CD8-positive, alpha-beta memory T cell (primary cell): ENCODE measurements around the gene MYOM1. TPM values are rescaled to one million over a fixed set of nuclear protein-coding genes. Genes with fewer than 3 reads are reported as not detected.
A peak's percentile ranks its signal among the peaks of the same experiment; 100 is the strongest.

Experiments
- CTCF ChIA-PET: fragments of 350-600 bp; sonication (Branson Sonifier 250); formaldehyde crosslinking; loops from one replicate; lab custom pipeline; 2021; ENCODE audit warnings: antibody characterized with exemption; lab: Charles Lee
- POLR2A ChIA-PET: fragments of 350-600 bp; sonication (Branson Sonifier 250); formaldehyde crosslinking; loops from one replicate; lab custom pipeline; 2021; ENCODE audit warnings: antibody characterized with exemption; lab: Charles Lee
- DNase-seq, 5 donors: peaks; one replicate each; pipeline versions ENCODE4 v3.0.0 to v3.0.0-alpha.2; 2020 to 2022; ENCODE audit warnings: mixed read lengths in 1 of 5
- H3K27ac ChIP-seq: one replicate; pipeline ENCODE4 v1.7.0; 2013; ENCODE audit warnings: low read depth, mild to moderate bottlenecking, low read length, moderate library complexity
- H3K27me3 ChIP-seq: 2 replicates; pipeline ENCODE4 v1.7.0; 2013; ENCODE audit warnings: low read length, mild to moderate bottlenecking; ENCODE audit not compliant: insufficient read depth, poor library complexity, severe bottlenecking
- H3K36me3 ChIP-seq: 2 replicates; pipeline ENCODE4 v1.7.0; 2013; ENCODE audit warnings: mild to moderate bottlenecking, low read length, moderate library complexity; ENCODE audit not compliant: insufficient read depth
- H3K4me1 ChIP-seq: 2 replicates; pipeline ENCODE4 v1.7.0; 2013; ENCODE audit warnings: mild to moderate bottlenecking, low read length, moderate library complexity; ENCODE audit not compliant: insufficient read depth
- H3K4me3 ChIP-seq: 2 replicates; pipeline ENCODE4 v1.7.0; 2013; ENCODE audit warnings: mild to moderate bottlenecking, low read length
- H3K9me3 ChIP-seq: 2 replicates; pipeline ENCODE4 v1.7.0; 2013; ENCODE audit warnings: mild to moderate bottlenecking, low read length
- H3K27ac Mint-ChIP-seq, 8 donors: one replicate each; pipeline ENCODE4 v1.8.0; 2020 to 2021; ENCODE audit warnings: mixed read lengths in 8 of 8, mild to moderate bottlenecking in 6 of 8, inconsistent platforms in 3 of 8, moderate library complexity in 3 of 8
- H3K27me3 Mint-ChIP-seq, 2 donors: one replicate each; pipeline ENCODE4 v1.8.0; 2020 to 2021; ENCODE audit warnings: mixed read lengths in 2 of 2, mild to moderate bottlenecking in 1 of 2, moderate library complexity in 1 of 2
- H3K36me3 Mint-ChIP-seq, 3 donors: one replicate each; pipeline ENCODE4 v1.8.0; 2020 to 2021; ENCODE audit warnings: mixed read lengths in 3 of 3, inconsistent platforms in 1 of 3, mild to moderate bottlenecking in 1 of 3
- H3K4me1 Mint-ChIP-seq, 3 donors: one replicate each; pipeline ENCODE4 v1.8.0; 2020 to 2021; ENCODE audit warnings: mixed read lengths in 3 of 3, inconsistent platforms in 1 of 3, mild to moderate bottlenecking in 1 of 3
- H3K4me3 Mint-ChIP-seq, 7 donors: one replicate each; pipeline ENCODE4 v1.8.0; 2020 to 2021; ENCODE audit warnings: mixed read lengths in 7 of 7, mild to moderate bottlenecking in 6 of 7, moderate library complexity in 4 of 7, inconsistent platforms in 2 of 7
- H3K9me3 Mint-ChIP-seq, 5 donors: one replicate each; pipeline ENCODE4 v1.8.0; 2020 to 2022; ENCODE audit warnings: mixed read lengths in 5 of 5, mild to moderate bottlenecking in 3 of 5, moderate library complexity in 2 of 5, inconsistent platforms in 1 of 5
- polyA plus RNA-seq: library from polyadenylated mRNA; unstranded; fragments of 300-500 nt; fragmentation: Illumina TruSeq; gene quantifications from one replicate; pipeline ENCODE4 v1.2.3, GENCODE V29; 2021
- total RNA-seq, 2 experiments: library from RNA; stranded (reverse); gene quantifications; one replicate each; pipeline ENCODE4 v1.2.3, GENCODE V29; 2021

Gene MYOM1
- total and polyA plus RNA-seq, 3 experiments from 2014 or later = 0.84 to 1.2 (median 0.92) TPM

GRCh38 chr18:3115447-3116030 is 104.2 kb downstream of the MYOM1 start:
- H3K4me3 Mint-ChIP-seq = no peak overlapping the region
- no peak for DNase-seq
- H3K27ac ChIP-seq = no peak overlapping the region
- no peaks in the 10 kb centered on the region for H3K9me3 ChIP-seq
- no peak overlapping the region for H3K4me3 ChIP-seq
- CTCF ChIA-PET = interaction anchor here (1.1 kb wide), 1 partner anchor 14 kb away, joined by 3 read pairs; no protein-coding TSS in a partner anchor
- H3K36me3 ChIP-seq = no peaks in the 10 kb centered on the region
- peaks cover 2 to 4% (median 4%) of the 10 kb centered on the region in 3 donors for H3K36me3 Mint-ChIP-seq
- no peaks in the 10 kb centered on the region for H3K27me3 ChIP-seq
- no peaks in the 10 kb centered on the region for H3K4me1 ChIP-seq
- no peaks in the 10 kb centered on the region for H3K27me3 Mint-ChIP-seq
- H3K9me3 Mint-ChIP-seq = no peaks in the 10 kb centered on the region
- H3K27ac Mint-ChIP-seq = peak overlapping the region in 1 of 8 donors; percentile 82
- H3K4me1 Mint-ChIP-seq = no peaks in the 10 kb centered on the region
- POLR2A ChIA-PET = no interaction called here

GRCh38 chr18:3114451-3114850 is 105.3 kb downstream of the MYOM1 start:
- CTCF ChIA-PET = interaction anchor here (1.1 kb wide), 1 partner anchor 15 kb away, joined by 3 read pairs; no protein-coding TSS in a partner anchor
- Mint-ChIP-seq H3K9me3 (no peaks in the 10 kb centered on the region), H3K4me3 (no peak overlapping the region), H3K36me3 (peaks cover 2 to 8% (median 4%) of the 10 kb centered on the region in 3 donors), H3K27me3 (no peaks in the 10 kb centered on the region), H3K27ac (no peak overlapping the region), H3K4me1 (no peaks in the 10 kb centered on the region)
- POLR2A ChIA-PET = interaction anchor here (0.6 kb wide), 1 partner anchor 205 kb away, joined by 3 read pairs; no protein-coding TSS in a partner anchor
- H3K4me1 ChIP-seq = no peaks in the 10 kb centered on the region
- H3K27me3 ChIP-seq = no peaks in the 10 kb centered on the region
- no peak for DNase-seq
- no peaks in the 10 kb centered on the region for H3K36me3 ChIP-seq
- H3K4me3 ChIP-seq = no peak overlapping the region
- H3K9me3 ChIP-seq = no peaks in the 10 kb centered on the region
- H3K27ac ChIP-seq = no peak overlapping the region

GRCh38 chr18:3114026-3114425 is 105.7 kb downstream of the MYOM1 start:
- H3K27me3 ChIP-seq = no peaks in the 10 kb centered on the region
- H3K4me1 ChIP-seq = no peaks in the 10 kb centered on the region
- Mint-ChIP-seq H3K9me3 (no peaks in the 10 kb centered on the region), H3K36me3 (peaks cover 2 to 5% (median 4%) of the 10 kb centered on the region in 3 donors), H3K27me3 (no peaks in the 10 kb centered on the region), H3K4me3 (no peak overlapping the region), H3K27ac (no peak overlapping the region), H3K4me1 (no peaks in the 10 kb centered on the region)
- ChIA-PET POLR2A (interaction anchor here (0.6 kb wide), 1 partner anchor 206 kb away, joined by 3 read pairs; no protein-coding TSS in a partner anchor), CTCF (interaction anchor here (1.1 kb wide), 1 partner anchor 15 kb away, joined by 3 read pairs; no protein-coding TSS in a partner anchor)
- H3K4me3 ChIP-seq = no peak overlapping the region
- no peaks in the 10 kb centered on the region for H3K36me3 ChIP-seq
- H3K27ac ChIP-seq = no peak overlapping the region
- H3K9me3 ChIP-seq = no peaks in the 10 kb centered on the region
- DNase-seq = no peak

GRCh38 chr18:3111523-3112240 is 108.1 kb downstream of the MYOM1 start:
- no peaks in the 10 kb centered on the region for H3K36me3 ChIP-seq
- Mint-ChIP-seq H3K9me3 (no peaks in the 10 kb centered on the region), H3K36me3 (peaks cover 2 to 4% (median 4%) of the 10 kb centered on the region in 3 donors), H3K27ac (no peak overlapping the region), H3K4me1 (no peaks in the 10 kb centered on the region), H3K27me3 (no peaks in the 10 kb centered on the region), H3K4me3 (no peak overlapping the region)
- no peaks in the 10 kb centered on the region for H3K4me1 ChIP-seq
- H3K27ac ChIP-seq = no peak overlapping the region
- H3K4me3 ChIP-seq = no peak overlapping the region
- H3K27me3 ChIP-seq = no peaks in the 10 kb centered on the region
- H3K9me3 ChIP-seq = no peaks in the 10 kb centered on the region
- ChIA-PET POLR2A (no interaction called here), CTCF (interaction anchor here (0.9 to 1.2 kb wide), 2 partner anchors 49 to 114 kb away, joined by 3 read pairs; no protein-coding TSS in a partner anchor)
- DNase-seq = no peak

GRCh38 chr18:3110034-3110752 is 109.6 kb downstream of the MYOM1 start:
- Mint-ChIP-seq H3K9me3 (no peaks in the 10 kb centered on the region), H3K27me3 (no peaks in the 10 kb centered on the region)

GRCh38 chr18:3107740-3108151 is 112.0 kb downstream of the MYOM1 start:
- H3K27ac Mint-ChIP-seq = no peak overlapping the region
- Histone ChIP-seq H3K27ac (no peak overlapping the region), H3K9me3 (no peaks in the 10 kb centered on the region), H3K4me1 (no peaks in the 10 kb centered on the region), H3K27me3 (no peaks in the 10 kb centered on the region), H3K36me3 (no peaks in the 10 kb centered on the region), H3K4me3 (no peak overlapping the region)
- H3K9me3 Mint-ChIP-seq = no peaks in the 10 kb centered on the region
- no peaks in the 10 kb centered on the region for H3K27me3 Mint-ChIP-seq
- POLR2A ChIA-PET = no interaction called here
- DNase-seq = no peak
- no peak overlapping the region for H3K4me3 Mint-ChIP-seq
- CTCF ChIA-PET = interaction anchor here (0.9 to 1.2 kb wide), 2 partner anchors 21 to 45 kb away, joined by 3 read pairs; no protein-coding TSS in a partner anchor
- peaks cover 0 to 7% (median 0%) of the 10 kb centered on the region in 3 donors for H3K36me3 Mint-ChIP-seq
- peaks cover 0 to 4% (median 3%) of the 10 kb centered on the region in 3 donors for H3K4me1 Mint-ChIP-seq

More at GRCh38 chr18:3110034-3110752, 109.6 kb downstream of the MYOM1 start:
- Mint-ChIP-seq H3K4me3 (no peak overlapping the region), H3K27ac (peak overlapping the region in 1 of 8 donors; percentile 89), H3K4me1 (no peaks in the 10 kb centered on the region), H3K36me3 (peaks cover 2 to 4% (median 2%) of the 10 kb centered on the region in 3 donors)
- ChIA-PET POLR2A (no interaction called here), CTCF (interaction anchor here (0.7 to 1.9 kb wide), 2 partner anchors 19 to 47 kb away, joined by 3 to 9 read pairs; no protein-coding TSS in a partner anchor)
- no peaks in the 10 kb centered on the region for H3K36me3 ChIP-seq
- H3K4me3 ChIP-seq = no peak overlapping the region
- no peak overlapping the region for H3K27ac ChIP-seq
- no peak for DNase-seq
- H3K4me1 ChIP-seq = no peaks in the 10 kb centered on the region
- H3K27me3 ChIP-seq = no peaks in the 10 kb centered on the region
- no peaks in the 10 kb centered on the region for H3K9me3 ChIP-seq

- no peaks in the 10 kb centered on the region for H3K4me1 ChIP-seq
- no peak overlapping the region for H3K4me3 Mint-ChIP-seq
- H3K27me3 ChIP-seq = no peaks in the 10 kb centered on the region
- no peaks in the 10 kb centered on the region for H3K9me3 ChIP-seq
- no peaks in the 10 kb centered on the region for H3K27me3 Mint-ChIP-seq
- no peak for DNase-seq
- no peak overlapping the region for H3K27ac ChIP-seq
- POLR2A ChIA-PET = interaction anchor here (0.8 kb wide), 1 partner anchor 9 kb away, joined by 4 read pairs; no protein-coding TSS in a partner anchor
- H3K4me3 ChIP-seq = no peak overlapping the region
- peaks cover 0 to 4% (median 3%) of the 10 kb centered on the region in 3 donors for H3K4me1 Mint-ChIP-seq
- peak overlapping the region in 1 of 8 donors; percentile 38 for H3K27ac Mint-ChIP-seq
- no peaks in the 10 kb centered on the region for H3K9me3 Mint-ChIP-seq
- peaks cover 0 to 3% (median 3%) of the 10 kb centered on the region in 3 donors for H3K36me3 Mint-ChIP-seq
- CTCF ChIA-PET = interaction anchor here (0.6 kb wide), 1 partner anchor 604 kb away, joined by 3 read pairs; no protein-coding TSS in a partner anchor
- H3K36me3 ChIP-seq = no peaks in the 10 kb centered on the region
Observed at GRCh38 chr18:3104190-3105054, 115.3 kb downstream of the MYOM1 start.
